ENCODE measurements around the gene COL5A3.
"Not testable (repeated sequence)": the region's sequence is repeated elsewhere in the genome, so short reads cannot be mapped to it uniquely, and the experiment has no call there.

The COL5A3 gene

DNA sequence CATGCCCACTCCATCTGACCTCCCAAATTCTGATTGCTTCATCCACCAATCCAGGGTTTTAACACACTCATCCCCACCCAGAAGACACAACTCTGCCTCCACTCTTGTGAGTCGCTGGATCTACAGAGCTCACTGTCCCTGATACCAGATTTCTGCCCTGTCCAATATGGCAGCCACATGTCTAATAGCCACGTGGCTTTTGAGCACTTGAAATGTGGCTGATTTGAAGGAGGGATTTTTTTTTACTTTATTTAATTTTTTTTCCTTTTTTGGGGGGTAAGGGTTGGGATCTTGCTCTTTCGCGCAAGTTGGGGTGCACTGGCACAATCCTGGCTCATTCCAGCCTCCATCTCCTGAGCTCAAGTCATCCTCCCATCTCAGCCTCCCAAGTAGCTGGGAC is 49.2 kb downstream of the COL5A3 start:
- TF ChIP-seq CTCF (IDR thresholded peaks at IDR 0.05; ENCODE audit: low read depth, low read length): no peak
- H3K4me3 ChIP-seq (ENCODE audit: low read depth, low read length): no peak overlapping the region
- no peak for DNase-seq (ENCODE audit: low read depth, low spot score)
- in situ Hi-C loops (cut with HindIII; ENCODE audit: low sequenced_read_pairs): no loop called here

- TF ChIP-seq CTCF (IDR thresholded peaks at IDR 0.05; ENCODE audit: low read depth, low read length): no peak
- no peak overlapping the region for H3K4me3 ChIP-seq (ENCODE audit: low read depth, low read length)
- in situ Hi-C loops (cut with HindIII; ENCODE audit: low sequenced_read_pairs): no loop called here
- DNase-seq (ENCODE audit: low read depth, low spot score): peak; percentile 79
These were observed 51.9 kb downstream of the COL5A3 start for GRCh38 chr19:9958379-9958821.

DNA sequence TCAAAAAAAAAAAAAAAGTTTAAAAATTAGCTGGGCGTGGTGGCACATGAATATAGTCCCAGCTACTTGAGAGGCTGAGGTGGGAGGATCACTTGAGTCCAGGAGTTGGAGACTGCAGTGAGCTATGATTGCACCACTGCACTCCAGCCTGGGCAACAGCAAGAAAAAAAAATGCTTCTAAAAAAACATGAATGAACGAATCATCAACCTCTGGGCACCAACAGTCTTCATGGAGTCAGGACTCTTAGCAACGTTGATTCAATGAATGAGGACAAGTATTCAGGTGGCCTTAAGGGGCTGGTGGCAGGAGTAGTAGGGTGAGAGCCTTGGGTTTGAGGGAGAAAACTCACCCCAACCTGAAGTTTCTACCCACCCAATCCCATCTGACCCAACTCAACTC is 53.3 kb downstream of the COL5A3 start:
- no peak for DNase-seq (ENCODE audit: low read depth, low spot score)
- no peak for TF ChIP-seq CTCF (IDR thresholded peaks at IDR 0.05; ENCODE audit: low read depth, low read length)
- H3K4me3 ChIP-seq (ENCODE audit: low read depth, low read length): no peak overlapping the region
- in situ Hi-C loops (cut with HindIII; ENCODE audit: low sequenced_read_pairs): no loop called here

DNA sequence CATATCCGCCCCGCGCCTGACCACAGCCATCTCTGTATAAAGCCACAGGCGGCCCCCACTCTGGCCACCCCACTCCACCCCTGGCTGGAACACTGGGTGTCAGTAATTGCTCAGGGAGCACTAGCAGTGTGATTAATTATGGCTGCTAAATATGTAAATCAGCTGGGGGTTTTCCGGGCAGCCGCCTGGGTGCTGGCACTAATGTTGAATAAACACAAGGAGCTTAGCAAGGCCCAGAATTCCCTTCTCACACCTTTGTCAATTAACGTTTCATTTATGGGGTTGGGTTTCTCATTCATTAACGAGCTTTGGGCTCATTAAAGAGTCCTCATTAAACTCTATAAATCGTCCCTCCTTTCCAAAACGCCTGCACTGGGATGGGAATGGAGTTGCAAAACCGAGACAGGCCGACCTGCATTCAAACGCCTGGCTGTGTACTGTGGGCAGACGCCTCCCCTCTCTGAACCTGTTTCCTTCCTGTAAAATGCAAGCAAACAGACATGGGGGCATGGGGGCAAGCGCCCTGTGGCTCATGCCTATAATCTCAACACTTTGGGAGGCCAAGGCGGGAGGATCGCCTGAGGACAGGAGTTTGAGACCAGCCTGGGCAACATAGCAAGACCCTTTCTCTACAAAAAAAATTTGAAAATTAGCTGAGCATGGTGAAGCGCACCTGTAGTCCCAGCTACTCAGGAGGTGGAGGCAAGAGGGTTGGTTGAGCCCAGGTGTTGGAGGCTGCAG is 56.3 kb downstream of the COL5A3 start:
- in situ Hi-C loops (cut with HindIII; ENCODE audit: low sequenced_read_pairs): no loop called here
- no peak overlapping the region for H3K4me3 ChIP-seq (ENCODE audit: low read depth, low read length)
- no peak for TF ChIP-seq CTCF (IDR thresholded peaks at IDR 0.05; ENCODE audit: low read depth, low read length)
- no peak for DNase-seq (ENCODE audit: low read depth, low spot score)

- DNase-seq (ENCODE audit: low read depth, low spot score): no peak
- TF ChIP-seq CTCF (IDR thresholded peaks at IDR 0.05; ENCODE audit: low read depth, low read length): no peak
- in situ Hi-C loops (cut with HindIII; ENCODE audit: low sequenced_read_pairs): no loop called here
- H3K4me3 ChIP-seq (ENCODE audit: low read depth, low read length): no peak overlapping the region
These were observed 58.0 kb downstream of the COL5A3 start for GRCh38 chr19:9952276-9952675.

DNA sequence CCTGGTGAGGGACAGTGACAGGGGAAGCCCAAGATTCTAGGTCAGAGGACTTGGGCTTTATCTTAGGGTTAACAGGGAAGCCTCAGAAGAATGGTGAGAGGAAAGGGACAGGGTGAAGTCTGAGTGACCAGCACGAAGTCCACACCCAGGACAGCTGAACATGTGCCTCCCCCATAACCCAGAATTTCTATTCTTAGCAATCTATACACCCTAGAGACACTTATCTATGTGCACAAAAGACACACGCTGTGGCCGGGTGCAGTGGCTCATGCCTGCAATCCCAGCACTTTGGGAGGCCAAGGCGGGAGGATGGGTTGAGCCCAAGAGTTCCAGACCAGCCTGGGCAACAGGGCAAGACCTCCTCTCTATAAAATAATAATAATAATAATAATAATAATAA is 62.9 kb downstream of the COL5A3 start:
- no peak for TF ChIP-seq CTCF (IDR thresholded peaks at IDR 0.05; ENCODE audit: low read depth, low read length)
- DNase-seq (ENCODE audit: low read depth, low spot score): no peak
- H3K4me3 ChIP-seq (ENCODE audit: low read depth, low read length): no peak overlapping the region
- in situ Hi-C loops (cut with HindIII; ENCODE audit: low sequenced_read_pairs): no loop called here

GRCh38 chr19:9946528-9947125 is 63.7 kb downstream of the COL5A3 start:
- DNase-seq (ENCODE audit: low read depth, low spot score); in situ Hi-C loops (cut with HindIII; ENCODE audit: low sequenced_read_pairs); H3K4me3 ChIP-seq (ENCODE audit: low read depth, low read length): not testable (repeated sequence)

Measured in astrocyte of the spinal cord (primary cell).